Hepatocyte (in vitro differentiated cells): Measurements from ENCODE around the gene NAA40. TPM values are rescaled to one million over a fixed set of nuclear protein-coding genes. Genes with fewer than 3 reads are reported as not detected.

Source experiments
- DNase-seq: peaks from one replicate; pipeline ENCODE4 v3.0.0-alpha.2; 2016; ENCODE audit warnings: low spot score
- H2AFZ ChIP-seq: fragments of 200-600 bp; sonication (generic); 2 replicates; pipeline ENCODE4 v1.6.0; 2016; ENCODE audit warnings: antibody characterized with exemption, mild to moderate bottlenecking
- H3K27ac ChIP-seq: fragments of 200-600 bp; sonication (generic); 2 replicates; pipeline ENCODE4 v1.5.1; 2016; ENCODE audit warnings: mild to moderate bottlenecking
- H3K27me3 ChIP-seq: fragments of 200-600 bp; sonication (generic); 2 replicates; pipeline ENCODE4 v1.6.1; 2016
- H3K36me3 ChIP-seq: fragments of 200-600 bp; sonication (generic); replicated peaks from 2 replicates; pipeline ENCODE4 v1.5.1; 2016; ENCODE audit warnings: low read depth; ENCODE audit not compliant: insufficient read depth
- H3K4me1 ChIP-seq: fragments of 200-600 bp; sonication (generic); 2 replicates; pipeline ENCODE4 v1.5.1; 2016; ENCODE audit warnings: mild to moderate bottlenecking, moderate library complexity; ENCODE audit not compliant: insufficient read depth
- H3K4me2 ChIP-seq: fragments of 200-600 bp; sonication (generic); 2 replicates; pipeline ENCODE4 v1.6.0; 2016
- H3K4me3 ChIP-seq: fragments of 200-600 bp; sonication (generic); 2 replicates; pipeline ENCODE4 v1.5.1; 2016; ENCODE audit warnings: mild to moderate bottlenecking
- H3K79me2 ChIP-seq: fragments of 200-600 bp; sonication (generic); 2 replicates; pipeline ENCODE4 v1.6.0; 2017; ENCODE audit warnings: mild to moderate bottlenecking
- H3K9me2 ChIP-seq: fragments of 200-600 bp; sonication (generic); replicated peaks from 2 replicates; pipeline ENCODE4 v1.6.0; 2017; ENCODE audit warnings: mild to moderate bottlenecking; ENCODE audit not compliant: insufficient read depth
- H3K9me3 ChIP-seq: fragments of 200-600 bp; sonication (generic); 2 replicates; pipeline ENCODE4 v1.5.1; 2016; ENCODE audit warnings: low read depth, mild to moderate bottlenecking
- H4K20me1 ChIP-seq: fragments of 200-600 bp; sonication (generic); 2 replicates; pipeline ENCODE4 v1.6.0; 2016; ENCODE audit warnings: mild to moderate bottlenecking; ENCODE audit not compliant: insufficient read depth, poor library complexity, severe bottlenecking
- EZH2 ChIP-seq: fragments of 200-600 bp; sonication (generic); IDR thresholded peaks from 2 replicates; pipeline ENCODE4 v1.6.1; 2016; ENCODE audit warnings: antibody characterized with exemption, mild to moderate bottlenecking, borderline replicate concordance
- EZH2phosphoT487 ChIP-seq: fragments of 200-600 bp; sonication (generic); IDR thresholded peaks from one replicate; pipeline ENCODE4 v1.6.1; 2018; ENCODE audit warnings: antibody characterized with exemption, mild to moderate bottlenecking, low read depth, moderate library complexity; ENCODE audit not compliant: unreplicated experiment, severe bottlenecking
- WGBS: methylation state at CpG from one replicate; pipeline ENCODE4 v1.1.6; 2016; ENCODE audit warnings: low lambda C conversion rate; ENCODE audit errors: missing lambda C conversion rate; 5-methylcytosine and 5-hydroxymethylcytosine counted together
- polyA plus RNA-seq: library from polyadenylated mRNA; unstranded; fragments of >200 nt; fragmentation: Nextera tagmentation; extraction: Ambion mirVana; gene quantifications from 2 replicates; pipeline ENCODE4 v1.2.1, GENCODE V29; 2016
- total RNA-seq: library from RNA; depleted of rRNA; stranded (reverse); fragments of >200 nt; gene quantifications from 2 replicates; pipeline ENCODE4 v1.2.3, GENCODE V29; 2014
- TF ChIP-seq, protein P1 (sequence below): fragments of 200-600 bp; sonication (generic); IDR thresholded peaks from 2 replicates; pipeline ENCODE4 v1.5.1; 2016; ENCODE audit warnings: antibody characterized with exemption, mild to moderate bottlenecking; ENCODE audit not compliant: poor library complexity

The NAA40 gene
- total and polyA plus RNA-seq, 2 experiments from 2014 or later = 15.3 to 16.4 TPM

DNA sequence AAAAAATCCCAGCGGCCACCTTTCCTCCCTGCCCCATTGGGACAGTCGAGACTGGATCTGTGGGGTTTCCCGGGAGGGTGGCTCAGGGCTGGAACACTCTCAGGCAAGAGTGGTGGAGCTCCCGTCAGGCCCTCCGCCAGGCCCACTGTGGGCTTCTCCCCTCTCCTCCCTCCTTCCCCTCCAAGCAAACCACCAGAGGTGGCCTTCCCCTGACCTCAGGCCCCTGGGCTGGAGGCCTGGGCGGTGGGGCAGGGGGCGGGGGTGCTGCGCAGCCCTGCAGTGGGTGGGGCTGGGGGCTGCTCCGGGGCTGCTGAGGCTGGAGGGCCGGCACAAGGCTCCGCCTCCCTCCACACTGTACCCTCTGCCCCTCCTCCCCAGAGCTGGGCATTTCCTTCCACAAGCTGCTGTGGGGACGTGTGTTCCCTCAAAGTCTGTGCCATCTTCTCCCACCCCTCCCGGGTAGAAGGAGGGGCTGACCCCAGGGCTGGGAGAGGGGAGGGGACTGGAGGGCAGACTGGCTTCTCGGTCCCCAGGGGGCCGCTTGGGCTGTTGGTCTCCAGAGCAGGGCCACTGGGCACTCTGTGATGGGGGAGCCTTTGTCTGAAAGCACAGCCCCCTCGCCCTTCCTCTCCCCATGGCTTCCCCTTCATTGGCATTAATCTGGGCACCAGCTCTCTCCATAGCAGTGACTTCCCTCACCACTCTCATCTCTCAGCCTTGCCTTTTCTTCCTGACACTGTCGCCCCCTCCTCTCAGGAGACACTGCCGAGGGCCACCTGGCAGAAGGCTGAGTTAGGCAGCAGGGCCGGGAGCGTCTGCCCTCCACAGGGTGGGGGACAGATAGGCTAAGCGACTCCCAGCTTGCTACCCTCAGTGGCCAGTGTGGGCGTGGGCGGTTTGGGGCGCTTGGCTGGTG lies 29.0 kb upstream of the NAA40 start:
- Histone ChIP-seq H3K4me1 (peaks cover 14% of the 10 kb centered on the region), H3K36me3 (no peaks in the 10 kb centered on the region)

DNA sequence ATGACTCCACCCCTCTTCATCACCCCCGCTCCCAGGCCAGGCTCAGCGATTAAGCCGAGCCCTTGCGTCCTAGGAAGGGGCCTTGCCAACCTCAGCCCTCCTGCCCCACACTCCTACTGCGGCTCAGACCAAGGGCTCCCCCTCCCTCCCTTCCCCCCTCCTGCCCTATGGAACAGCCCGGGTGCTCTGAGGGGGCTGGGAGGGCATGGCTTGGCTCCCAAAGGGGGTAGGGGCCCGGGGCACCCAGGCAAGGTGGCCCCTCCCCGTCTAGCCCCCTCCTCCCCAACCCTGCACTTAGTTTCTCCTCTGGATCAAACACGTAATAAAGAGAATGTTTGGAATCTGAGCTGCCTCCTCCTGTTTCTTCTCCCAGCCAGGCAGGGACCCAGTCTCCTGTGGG lies 28.1 kb upstream of the NAA40 start:
- Histone ChIP-seq H3K4me1 (peaks cover 19% of the 10 kb centered on the region), H3K27me3 (no peaks in the 10 kb centered on the region), H3K4me3 (no peak overlapping the region), H3K36me3 (no peaks in the 10 kb centered on the region), H3K79me2 (peaks cover under 1% of the 10 kb centered on the region), H3K27ac (peak overlapping the region; percentile 51), H3K9me2 (no peaks in the 10 kb centered on the region), H2AFZ (no peak overlapping the region), H3K4me2 (no peak overlapping the region), H3K9me3 (no peaks in the 10 kb centered on the region), H4K20me1 (no peaks in the 10 kb centered on the region)
- TF ChIP-seq, protein P1, sequence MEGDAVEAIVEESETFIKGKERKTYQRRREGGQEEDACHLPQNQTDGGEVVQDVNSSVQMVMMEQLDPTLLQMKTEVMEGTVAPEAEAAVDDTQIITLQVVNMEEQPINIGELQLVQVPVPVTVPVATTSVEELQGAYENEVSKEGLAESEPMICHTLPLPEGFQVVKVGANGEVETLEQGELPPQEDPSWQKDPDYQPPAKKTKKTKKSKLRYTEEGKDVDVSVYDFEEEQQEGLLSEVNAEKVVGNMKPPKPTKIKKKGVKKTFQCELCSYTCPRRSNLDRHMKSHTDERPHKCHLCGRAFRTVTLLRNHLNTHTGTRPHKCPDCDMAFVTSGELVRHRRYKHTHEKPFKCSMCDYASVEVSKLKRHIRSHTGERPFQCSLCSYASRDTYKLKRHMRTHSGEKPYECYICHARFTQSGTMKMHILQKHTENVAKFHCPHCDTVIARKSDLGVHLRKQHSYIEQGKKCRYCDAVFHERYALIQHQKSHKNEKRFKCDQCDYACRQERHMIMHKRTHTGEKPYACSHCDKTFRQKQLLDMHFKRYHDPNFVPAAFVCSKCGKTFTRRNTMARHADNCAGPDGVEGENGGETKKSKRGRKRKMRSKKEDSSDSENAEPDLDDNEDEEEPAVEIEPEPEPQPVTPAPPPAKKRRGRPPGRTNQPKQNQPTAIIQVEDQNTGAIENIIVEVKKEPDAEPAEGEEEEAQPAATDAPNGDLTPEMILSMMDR = no peak
- TF ChIP-seq EZH2phosphoT487 = no peak
- TF ChIP-seq EZH2 = no peak
- WGBS = 63% methylated on average over 1 of the region's 9 CpGs
- no peak for DNase-seq

More for the DNA sequence above, 29.0 kb upstream of the NAA40 start:
- Histone ChIP-seq H3K79me2 (no peaks in the 10 kb centered on the region), H3K9me3 (no peaks in the 10 kb centered on the region), H4K20me1 (no peaks in the 10 kb centered on the region), H3K27ac (peak overlapping the region; percentile 60), H3K27me3 (no peaks in the 10 kb centered on the region), H3K4me3 (no peak overlapping the region), H2AFZ (no peak overlapping the region), H3K4me2 (peak overlapping the region; percentile 11), H3K9me2 (no peaks in the 10 kb centered on the region)
- no peak for DNase-seq
- 61% methylated on average over 20 of the region's 24 CpGs for WGBS
- no peak for TF ChIP-seq EZH2
- TF ChIP-seq, protein P1 = no peak
- no peak for TF ChIP-seq EZH2phosphoT487

DNA sequence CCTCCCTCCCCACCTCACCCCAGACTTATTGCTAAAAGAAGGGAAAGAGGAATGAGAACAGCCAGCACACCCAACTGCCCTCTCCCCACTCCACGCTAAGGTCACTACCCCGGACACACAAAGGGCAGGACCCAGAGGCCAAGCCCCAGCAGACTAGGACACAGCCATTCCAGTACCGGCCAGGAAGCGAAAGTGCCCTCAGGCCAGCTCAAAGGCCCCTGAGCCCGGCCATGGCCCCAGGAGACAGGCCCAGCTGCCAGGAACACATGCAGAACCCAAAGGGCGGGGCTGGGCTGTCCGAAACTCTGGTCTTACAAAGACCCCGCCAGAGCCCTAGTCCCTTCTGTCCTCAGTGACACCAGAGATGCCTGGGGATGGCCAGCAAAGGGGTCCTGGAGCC lies 27.4 kb upstream of the NAA40 start:
- Histone ChIP-seq H4K20me1 (no peaks in the 10 kb centered on the region), H3K9me2 (no peaks in the 10 kb centered on the region), H3K79me2 (peaks cover 7% of the 10 kb centered on the region), H3K27ac (no peak overlapping the region), H3K36me3 (no peaks in the 10 kb centered on the region), H2AFZ (no peak overlapping the region), H3K9me3 (no peaks in the 10 kb centered on the region), H3K27me3 (no peaks in the 10 kb centered on the region), H3K4me1 (peaks cover 25% of the 10 kb centered on the region), H3K4me2 (no peak overlapping the region), H3K4me3 (no peak overlapping the region)
- WGBS = 90% methylated on average over 8 of the region's 8 CpGs
- no peak for DNase-seq
- TF ChIP-seq EZH2 = no peak
- TF ChIP-seq, protein P1 = no peak
- no peak for TF ChIP-seq EZH2phosphoT487
